ENCODE measurements around the gene CAPSL. TPM values are rescaled to one million over a fixed set of nuclear protein-coding genes. Genes with fewer than 3 reads are reported as not detected.

The CAPSL gene
- total RNA-seq, 3 donors from 2014 or later, result not detected

DNA sequence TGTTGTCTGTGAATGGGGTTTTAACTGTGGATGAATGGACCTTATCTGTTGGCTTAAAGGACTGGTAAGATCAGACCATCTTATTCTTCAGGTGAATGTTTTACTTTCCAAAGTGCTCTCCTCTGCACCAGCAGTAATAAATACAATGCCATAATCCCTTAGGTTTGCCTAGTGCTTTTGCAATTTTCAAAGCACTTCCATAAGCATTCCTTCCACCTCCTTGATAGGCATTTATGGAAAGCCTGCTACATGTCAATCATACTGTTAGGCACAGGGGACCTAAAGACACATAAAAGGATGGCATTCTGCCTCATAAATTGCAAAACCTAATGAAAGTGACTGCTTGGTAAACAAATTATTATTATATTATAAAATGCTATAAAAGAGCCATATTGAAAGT is 60.3 kb downstream of the CAPSL start:
- TF ChIP-seq POLR2A (IDR thresholded peaks at IDR 0.05) (no peak), POLR2AphosphoS5 (IDR thresholded peaks at IDR 0.05) (no peak)
- TF ChIP-seq, protein P1, sequence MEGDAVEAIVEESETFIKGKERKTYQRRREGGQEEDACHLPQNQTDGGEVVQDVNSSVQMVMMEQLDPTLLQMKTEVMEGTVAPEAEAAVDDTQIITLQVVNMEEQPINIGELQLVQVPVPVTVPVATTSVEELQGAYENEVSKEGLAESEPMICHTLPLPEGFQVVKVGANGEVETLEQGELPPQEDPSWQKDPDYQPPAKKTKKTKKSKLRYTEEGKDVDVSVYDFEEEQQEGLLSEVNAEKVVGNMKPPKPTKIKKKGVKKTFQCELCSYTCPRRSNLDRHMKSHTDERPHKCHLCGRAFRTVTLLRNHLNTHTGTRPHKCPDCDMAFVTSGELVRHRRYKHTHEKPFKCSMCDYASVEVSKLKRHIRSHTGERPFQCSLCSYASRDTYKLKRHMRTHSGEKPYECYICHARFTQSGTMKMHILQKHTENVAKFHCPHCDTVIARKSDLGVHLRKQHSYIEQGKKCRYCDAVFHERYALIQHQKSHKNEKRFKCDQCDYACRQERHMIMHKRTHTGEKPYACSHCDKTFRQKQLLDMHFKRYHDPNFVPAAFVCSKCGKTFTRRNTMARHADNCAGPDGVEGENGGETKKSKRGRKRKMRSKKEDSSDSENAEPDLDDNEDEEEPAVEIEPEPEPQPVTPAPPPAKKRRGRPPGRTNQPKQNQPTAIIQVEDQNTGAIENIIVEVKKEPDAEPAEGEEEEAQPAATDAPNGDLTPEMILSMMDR (IDR thresholded peaks at IDR 0.05), result no peak
- H3K27ac ChIP-seq, result no peak overlapping the region

DNA sequence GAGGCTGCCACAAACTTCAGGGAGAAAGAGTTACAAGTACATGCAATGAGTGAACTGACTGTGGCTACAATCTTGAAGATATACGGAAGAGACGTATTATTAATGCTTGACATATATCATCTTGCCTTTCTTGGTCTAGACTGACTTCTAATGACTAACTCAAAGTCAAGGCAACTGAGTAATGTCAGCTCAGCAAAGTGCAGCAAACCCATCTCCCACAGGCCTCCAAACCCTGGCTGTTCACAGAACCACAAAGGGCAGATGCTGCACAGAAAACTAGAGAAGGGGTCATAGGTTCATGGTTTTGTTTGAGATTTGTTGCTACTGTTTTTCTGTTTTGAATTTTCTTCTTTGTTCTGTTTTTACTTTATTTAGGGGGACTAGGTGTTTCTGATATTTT is 60.8 kb downstream of the CAPSL start:
- Histone ChIP-seq H3K36me3 (no peaks in the 10 kb centered on the region), H3K4me1 (no peaks in the 10 kb centered on the region), H3K27ac (no peak overlapping the region), H3K9me3 (no peaks in the 10 kb centered on the region), H3K27me3 (no peaks in the 10 kb centered on the region), H3K4me3 (no peak overlapping the region)
- DNase-seq (ENCODE audit: low spot score in 2 of 2), result no peak
- TF ChIP-seq POLR2AphosphoS5 (IDR thresholded peaks at IDR 0.05) (no peak), POLR2A (IDR thresholded peaks at IDR 0.05) (no peak)
- TF ChIP-seq, protein P1 (IDR thresholded peaks at IDR 0.05), result no peak
- intact Hi-C loops (cut with DNase I; ENCODE audit: low total_unique reads), result no loop called here

More for the DNA sequence above, 60.3 kb downstream of the CAPSL start:
- no peaks in the 10 kb centered on the region for H3K27me3 ChIP-seq
- no peaks in the 10 kb centered on the region for H3K9me3 ChIP-seq
- H3K4me1 ChIP-seq, result no peaks in the 10 kb centered on the region
- no peak overlapping the region for H3K4me3 ChIP-seq
- DNase-seq (ENCODE audit: low spot score in 2 of 2), result no peak
- intact Hi-C loops (cut with DNase I; ENCODE audit: low total_unique reads), result no loop called here
- H3K36me3 ChIP-seq, result no peaks in the 10 kb centered on the region

DNA sequence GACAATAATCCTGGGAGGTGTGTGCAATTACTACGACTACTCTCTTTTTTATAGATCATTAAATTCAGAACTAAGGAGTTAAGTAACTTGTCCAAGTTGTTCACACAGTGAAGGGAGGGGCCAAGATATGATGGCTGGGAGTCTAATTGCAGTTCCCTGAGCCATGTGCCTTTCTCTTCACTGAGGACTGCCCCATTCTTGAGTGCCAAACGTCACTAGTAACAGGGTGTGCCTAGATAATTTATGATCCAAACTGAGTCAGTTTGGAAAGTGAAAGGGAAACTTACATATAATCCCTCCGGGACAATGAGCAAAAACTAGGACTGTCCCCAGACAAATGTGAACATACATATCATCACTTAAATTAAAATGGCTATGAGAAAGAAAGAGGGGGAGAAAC is 61.5 kb downstream of the CAPSL start:
- Histone ChIP-seq H3K4me3 (no peak overlapping the region), H3K9me3 (no peaks in the 10 kb centered on the region), H3K4me1 (no peaks in the 10 kb centered on the region), H3K36me3 (no peaks in the 10 kb centered on the region), H3K27me3 (no peaks in the 10 kb centered on the region), H3K27ac (no peak overlapping the region)
- no peak for DNase-seq (ENCODE audit: low spot score in 2 of 2)
- intact Hi-C loops (cut with DNase I; ENCODE audit: low total_unique reads), result no loop called here
- TF ChIP-seq POLR2AphosphoS5 (IDR thresholded peaks at IDR 0.05), result no peak
- no peak for TF ChIP-seq POLR2A (IDR thresholded peaks at IDR 0.05)
- TF ChIP-seq, protein P1 (IDR thresholded peaks at IDR 0.05), result no peak

DNA sequence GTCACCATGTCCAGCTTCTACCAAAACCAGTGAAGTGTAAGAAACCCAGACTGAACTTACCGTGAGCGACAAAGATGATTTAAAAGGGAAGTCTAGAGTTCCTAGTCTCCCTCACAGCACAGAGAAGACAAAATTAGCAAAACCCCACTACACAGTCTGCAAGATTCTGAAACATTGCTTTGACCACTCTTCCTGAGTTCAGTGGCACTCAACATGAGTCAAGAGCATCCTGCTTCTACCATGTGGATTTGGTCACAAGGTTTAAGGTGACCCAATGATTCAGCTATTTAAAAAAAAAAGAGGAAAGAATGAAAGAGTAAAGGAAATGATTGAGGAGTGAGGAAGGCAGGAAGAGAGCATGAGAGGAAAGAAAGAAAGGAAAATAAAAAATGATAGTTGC is 62.0 kb downstream of the CAPSL start:
- intact Hi-C loops (cut with DNase I; ENCODE audit: low total_unique reads), result no loop called here
- Histone ChIP-seq H3K27ac (no peak overlapping the region), H3K36me3 (no peaks in the 10 kb centered on the region), H3K9me3 (no peaks in the 10 kb centered on the region), H3K27me3 (no peaks in the 10 kb centered on the region), H3K4me3 (no peak overlapping the region), H3K4me1 (no peaks in the 10 kb centered on the region)
- TF ChIP-seq, protein P1 (IDR thresholded peaks at IDR 0.05), result no peak
- no peak for TF ChIP-seq POLR2A (IDR thresholded peaks at IDR 0.05)
- no peak for DNase-seq (ENCODE audit: low spot score in 2 of 2)

DNA sequence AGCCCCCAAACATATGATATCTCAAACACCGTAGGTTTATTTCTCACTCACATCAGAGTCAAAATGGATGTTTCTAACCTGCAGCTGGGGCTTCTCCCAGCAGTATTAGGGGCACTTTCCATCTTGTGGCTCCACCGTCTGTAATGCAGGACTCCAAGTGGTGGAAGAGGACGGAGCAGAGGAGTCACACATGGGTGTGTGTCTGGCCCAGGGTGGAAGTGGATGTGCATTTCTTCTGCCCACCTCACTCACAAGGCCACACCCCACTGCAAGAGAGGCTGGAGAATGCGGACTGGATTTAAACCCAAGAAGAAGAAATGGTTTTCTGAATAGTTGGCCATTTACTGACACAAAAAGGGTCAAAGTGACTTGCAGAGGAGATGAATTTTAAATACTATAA is 67.8 kb downstream of the CAPSL start:
- Histone ChIP-seq H3K4me1 (no peaks in the 10 kb centered on the region), H3K9me3 (no peaks in the 10 kb centered on the region), H3K27me3 (no peaks in the 10 kb centered on the region), H3K27ac (no peak overlapping the region), H3K4me3 (no peak overlapping the region), H3K36me3 (no peaks in the 10 kb centered on the region)
- no peak for DNase-seq (ENCODE audit: low spot score in 2 of 2)
- TF ChIP-seq, protein P1 (IDR thresholded peaks at IDR 0.05), result no peak
- no peak for TF ChIP-seq POLR2AphosphoS5 (IDR thresholded peaks at IDR 0.05)
- no peak for TF ChIP-seq POLR2A (IDR thresholded peaks at IDR 0.05)
- intact Hi-C loops (cut with DNase I; ENCODE audit: low total_unique reads), result no loop called here
